Keratinocyte (primary cell): ENCODE results near the gene ADAMTSL1. TPM values are rescaled to one million over a fixed set of nuclear protein-coding genes. Genes with fewer than 3 reads are reported as not detected.

Source experiments
- DNase-seq: peaks from one replicate; pipeline ENCODE4 v3.0.0-alpha.2; 2011; ENCODE audit warnings: low read depth, missing footprints, low spot score
- FAIRE-seq: peaks from 2 replicates; lab custom pipeline; 2011; peaks lifted over from hg19 to GRCh38; lab: Jason Lieb, UNC
- H2AFZ ChIP-seq: 2 replicates; pipeline ENCODE4 v1.6.0; 2012; ENCODE audit warnings: low read length, control low read depth, inconsistent platforms; ENCODE audit not compliant: control insufficient read depth
- H3K27ac ChIP-seq: 2 replicates; pipeline ENCODE4 v1.5.1; 2011; ENCODE audit warnings: low read length; ENCODE audit not compliant: control insufficient read depth, insufficient read depth
- H3K27me3 ChIP-seq: 3 replicates; pipeline ENCODE4 v1.6.0; 2011; ENCODE audit warnings: low read length; ENCODE audit not compliant: control insufficient read depth, insufficient read depth; ENCODE audit errors: extremely low read depth
- H3K36me3 ChIP-seq, 2 experiments: 2 replicates in 1 of 2; 3 replicates in 1 of 2; pipeline ENCODE4 v1.5.1; 2011; ENCODE audit warnings: low read length in 2 of 2, mild to moderate bottlenecking in 1 of 2; ENCODE audit not compliant: control insufficient read depth in 2 of 2, insufficient read depth in 2 of 2; ENCODE audit errors: extremely low read depth in 1 of 2
- H3K4me1 ChIP-seq: 3 replicates; pipeline ENCODE4 v1.5.1; 2011; ENCODE audit warnings: low read length; ENCODE audit not compliant: control insufficient read depth, insufficient read depth; ENCODE audit errors: extremely low read depth
- H3K4me2 ChIP-seq: 3 replicates; pipeline ENCODE4 v1.6.0; 2011; ENCODE audit warnings: low read depth, low read length; ENCODE audit not compliant: control insufficient read depth, insufficient read depth; ENCODE audit errors: extremely low read depth
- H3K4me3 ChIP-seq, 3 experiments: fragments of 200-600 bp in 1 of 3; sonication (generic) in 1 of 3; 2 replicates in 2 of 3; 3 replicates in 1 of 3; pipeline ENCODE4 v1.5.1; 2011 to 2016; ENCODE audit warnings: low read length in 3 of 3, mild to moderate bottlenecking in 3 of 3, control low read depth in 2 of 3, inconsistent platforms in 1 of 3, low read depth in 1 of 3, mixed read lengths in 1 of 3, mixed run types in 1 of 3, moderate library complexity in 1 of 3; ENCODE audit not compliant: control insufficient read depth in 2 of 3, insufficient read depth in 2 of 3; ENCODE audit errors: extremely low read depth in 1 of 3
- H3K79me2 ChIP-seq: 2 replicates; pipeline ENCODE4 v1.6.0; 2012; ENCODE audit warnings: low read length; ENCODE audit not compliant: control insufficient read depth, insufficient read depth
- H3K9ac ChIP-seq: 3 replicates; pipeline ENCODE4 v1.6.0; 2011; ENCODE audit warnings: low read length; ENCODE audit not compliant: control insufficient read depth, insufficient read depth; ENCODE audit errors: extremely low read depth
- H3K9me1 ChIP-seq: 3 replicates; pipeline ENCODE4 v1.6.0; 2011; ENCODE audit warnings: low read length; ENCODE audit not compliant: control insufficient read depth, insufficient read depth; ENCODE audit errors: extremely low read depth
- H3K9me3 ChIP-seq: 2 replicates; pipeline ENCODE4 v1.5.1; 2012; ENCODE audit warnings: low read depth, low read length; ENCODE audit not compliant: control insufficient read depth
- H4K20me1 ChIP-seq: 3 replicates; pipeline ENCODE4 v1.6.0; 2011; ENCODE audit warnings: low read length; ENCODE audit not compliant: control insufficient read depth, insufficient read depth; ENCODE audit errors: extremely low read depth
- CTCF ChIP-seq, 3 experiments: IDR thresholded peaks in 1 of 3; conservative IDR thresholded peaks in 1 of 3; optimal IDR thresholded peaks in 1 of 3; 2 replicates in 2 of 3; 3 replicates in 1 of 3; pipeline versions ENCODE3 to v1.5.1; 2011; ENCODE audit warnings: low read length in 3 of 3, mild to moderate bottlenecking in 3 of 3, moderate library complexity in 2 of 3, control low read depth in 1 of 3, inconsistent platforms in 1 of 3; ENCODE audit not compliant: insufficient read depth in 2 of 3; ENCODE audit errors: extremely low read depth in 1 of 3
- EZH2 ChIP-seq: IDR thresholded peaks from one replicate; pipeline ENCODE4 v1.6.1; 2012; ENCODE audit warnings: inconsistent platforms, mild to moderate bottlenecking, low read length, moderate library complexity
- dilution Hi-C: fragments of 300-500 bp; cut with MboI; formaldehyde crosslinking; loops from one replicate; pipeline ENCODE4 v1.7.0; 2020; ENCODE audit warnings: low sequenced_read_pairs; ENCODE audit not compliant: extremely low pct_ligation_motif_present
- polyA plus RNA-seq, 5 experiments: library from polyadenylated mRNA; depleted of rRNA in 3 of 5; stranded (reverse) in 3 of 5; stranded (forward) in 1 of 5; unstranded in 1 of 5; fragments of >200 nt; gene quantifications; 1 replicate in 1 of 5; 2 replicates in 3 of 5; 3 replicates in 1 of 5; pipeline versions ENCODE4 v1.2.1 to v1.2.3, GENCODE V29; 2011 to 2012; ENCODE audit warnings: missing spikeins in 2 of 5, low read depth in 1 of 5, low replicate concordance in 1 of 5

ADAMTSL1 gene
- polyA plus RNA-seq, 1 donor (not counting 4 experiments of a cell fraction or from before 2014, with no cell fraction given) = 1.1 TPM

DNA sequence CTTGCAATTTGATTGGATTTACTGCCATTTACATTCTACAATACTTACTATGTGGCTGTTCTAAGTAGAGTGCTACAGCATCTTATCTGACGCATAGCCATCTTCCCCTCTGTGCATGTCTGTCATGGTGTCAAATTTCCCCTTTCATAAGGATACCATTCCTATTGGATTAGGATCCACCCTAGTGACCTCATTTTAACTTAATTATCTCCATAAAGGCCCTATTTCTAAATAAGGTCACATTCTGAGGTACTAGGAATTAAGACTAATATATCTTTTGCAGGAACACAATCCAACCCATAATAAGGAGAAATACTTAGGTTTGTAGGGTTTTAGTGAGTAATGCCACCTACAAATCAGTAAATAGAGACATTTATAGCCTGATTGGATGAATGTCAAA lies 268.0 kb downstream of the ADAMTSL1 start:
- Histone ChIP-seq H3K27me3 (no peaks in the 10 kb centered on the region), H3K4me1 (no peaks in the 10 kb centered on the region), H3K9me1 (no peaks in the 10 kb centered on the region), H3K36me3 (no peaks in the 10 kb centered on the region), H3K9me3 (no peaks in the 10 kb centered on the region), H3K79me2 (no peaks in the 10 kb centered on the region), H3K9ac (no peak overlapping the region), H3K4me2 (no peak overlapping the region), H4K20me1 (no peaks in the 10 kb centered on the region), H3K4me3 (no peak overlapping the region), H2AFZ (no peak overlapping the region), H3K27ac (no peak overlapping the region)
- TF ChIP-seq EZH2 = no peak
- TF ChIP-seq CTCF (optimal IDR thresholded peaks at IDR 0.05 in 1 of 3, IDR thresholded peaks at IDR 0.05 in 1 of 3, conservative IDR thresholded peaks at IDR 0.05 in 1 of 3; ENCODE audit: extremely low read depth in 1 of 3, insufficient read depth in 2 of 3, low read length in 3 of 3) = no peak
- dilution Hi-C loops = no loop called here
- no peak for DNase-seq
- no peak for FAIRE-seq

- Histone ChIP-seq H3K4me2 (no peak overlapping the region), H3K79me2 (no peaks in the 10 kb centered on the region), H3K4me3 (no peak overlapping the region), H3K27ac (no peak overlapping the region), H3K9me3 (no peaks in the 10 kb centered on the region), H3K4me1 (no peaks in the 10 kb centered on the region), H3K36me3 (no peaks in the 10 kb centered on the region), H3K9ac (no peak overlapping the region), H2AFZ (peak overlapping the region; percentile 36), H3K27me3 (no peaks in the 10 kb centered on the region), H3K9me1 (no peaks in the 10 kb centered on the region), H4K20me1 (no peaks in the 10 kb centered on the region)
- DNase-seq (no peak), FAIRE-seq (no peak)
- dilution Hi-C loops = no loop called here
- no peak for TF ChIP-seq CTCF (optimal IDR thresholded peaks at IDR 0.05 in 1 of 3, IDR thresholded peaks at IDR 0.05 in 1 of 3, conservative IDR thresholded peaks at IDR 0.05 in 1 of 3; ENCODE audit: extremely low read depth in 1 of 3, insufficient read depth in 2 of 3, low read length in 3 of 3)
- TF ChIP-seq EZH2 = no peak
Observed at GRCh38 chr9:18743421-18743820, 269.5 kb downstream of the ADAMTSL1 start.
